Measurements from ENCODE around the gene SMAD6.

SMAD6 gene

GRCh38 chr15:66704019-66704802, 2.2 kb downstream of the SMAD6 start:
- DNase-seq = no peak

- no peak for DNase-seq
Observed at GRCh38 chr15:66704803-66705153, 2.7 kb downstream of the SMAD6 start.

GRCh38 chr15:66705277-66706146, 3.5 kb downstream of the SMAD6 start:
- DNase-seq = no peak

GRCh38 chr15:66706225-66706732, 4.2 kb downstream of the SMAD6 start:
- no peak for DNase-seq

GRCh38 chr15:66706840-66707239, 4.8 kb downstream of the SMAD6 start:
- no peak for DNase-seq

- DNase-seq = peak; percentile 42
Observed at GRCh38 chr15:66707310-66708082, 5.5 kb downstream of the SMAD6 start.

GRCh38 chr15:66708389-66708788, 6.4 kb downstream of the SMAD6 start:
- DNase-seq = no peak

GRCh38 chr15:66709884-66710283, 7.8 kb downstream of the SMAD6 start:
- no peak for DNase-seq

GRCh38 chr15:66711260-66711659, 9.2 kb downstream of the SMAD6 start:
- DNase-seq = no peak

- no peak for DNase-seq
Observed at GRCh38 chr15:66711862-66712261, 9.8 kb downstream of the SMAD6 start.

GRCh38 chr15:66713843-66714508, 11.9 kb downstream of the SMAD6 start:
- DNase-seq = no peak

GRCh38 chr15:66714543-66714981, 12.5 kb downstream of the SMAD6 start:
- peak; percentile 64 for DNase-seq

- DNase-seq = no peak
Observed at GRCh38 chr15:66715181-66715624, 13.2 kb downstream of the SMAD6 start.

GRCh38 chr15:66715720-66716655, 14.0 kb downstream of the SMAD6 start:
- no peak for DNase-seq

- DNase-seq = no peak
Observed at GRCh38 chr15:66716656-66717020, 14.6 kb downstream of the SMAD6 start.

GRCh38 chr15:66718220-66718988, 16.4 kb downstream of the SMAD6 start:
- DNase-seq = no peak

- DNase-seq = no peak
Observed at GRCh38 chr15:66719471-66719870, 17.4 kb downstream of the SMAD6 start.

- peak; percentile 83 for DNase-seq
Observed at GRCh38 chr15:66720206-66721010, 18.4 kb downstream of the SMAD6 start.

GRCh38 chr15:66721020-66721419, 19.0 kb downstream of the SMAD6 start:
- no peak for DNase-seq

- no peak for DNase-seq
Observed at GRCh38 chr15:66721501-66721937, 19.5 kb downstream of the SMAD6 start.

Measured in EL (cell line).